Ovary (tissue), 9 donors: ENCODE data around the gene TPST1. TPM values are rescaled to one million over a fixed set of nuclear protein-coding genes. Genes with fewer than 3 reads are reported as not detected.
"Not testable (repeated sequence)": the region's sequence is repeated elsewhere in the genome, so short reads cannot be mapped to it uniquely, and the experiment has no call there.

ENCODE experiments used
- DNase-seq, 5 donors: peaks; one replicate each; pipeline ENCODE4 v3.0.0-alpha.2; 2019 to 2020
- H3K27ac ChIP-seq, 2 donors: fragments of 200-600 bp; one replicate each; pipeline versions ENCODE4 v1.5.1 to v1.8.0; 2019 to 2022
- H3K27me3 ChIP-seq: fragments of 200-600 bp; one replicate; pipeline ENCODE4 v1.8.0; 2022
- H3K36me3 ChIP-seq: fragments of 200-600 bp; sonication (generic); one replicate; pipeline ENCODE4 v1.5.1; 2019
- H3K4me1 ChIP-seq: one replicate; pipeline ENCODE4 v1.8.1; 2013; ENCODE audit warnings: mild to moderate bottlenecking, moderate library complexity; ENCODE audit not compliant: insufficient read depth
- H3K4me3 ChIP-seq: fragments of 200-600 bp; sonication (generic); one replicate; pipeline ENCODE4 v1.5.1; 2017
- H3K9me3 ChIP-seq, 2 donors: fragments of 200-600 bp in 1 of 2; sonication (generic) in 1 of 2; one replicate each; pipeline versions ENCODE4 v1.5.1 to v1.8.1; 2013 to 2019; ENCODE audit warnings: mild to moderate bottlenecking in 1 of 2, moderate library complexity in 1 of 2
- EP300 ChIP-seq: sonication (generic); formaldehyde crosslinking; IDR thresholded peaks from one replicate; pipeline ENCODE4 v1.6.1; 2017; ENCODE audit warnings: antibody characterized with exemption
- POLR2A ChIP-seq: fragments of 450-650 bp; IDR thresholded peaks from one replicate; pipeline ENCODE4 v1.6.1; 2017; ENCODE audit warnings: antibody characterized with exemption, mild to moderate bottlenecking, moderate library complexity
- WGBS, 3 donors: extraction: QIAGEN DNeasy Blood & Tissue Kit in 1 of 3; methylation state at CpG; one replicate each; pipeline versions ENCODE4 v1.1.5 to v1.1.7; 2013 to 2017; 5-methylcytosine and 5-hydroxymethylcytosine counted together
- intact Hi-C, 4 donors: fragments of 100-400 bp; cut with DNase I; formaldehyde crosslinking; loops; one replicate each; pipeline versions ENCODE4 v1.11.0 to v1.15.1; 2022 to 2023
- polyA plus RNA-seq, 2 donors: library from polyadenylated mRNA; stranded (reverse); fragments of 200-250 nt in 1 of 2; fragments of 350-450 nt in 1 of 2; fragmentation: Illumina TruSeq in 1 of 2; extraction: RNeasy Lipid Tissue Mini Kit (QIAGEN cat#74804) in 1 of 2; gene quantifications; one replicate each; pipeline ENCODE4 v1.2.3, GENCODE V29; 2013 to 2014
- total RNA-seq, 7 donors: library from RNA; depleted of rRNA in 2 of 7; stranded (reverse); fragments of >200 nt in 2 of 7; fragmentation: NEBNext Ultra II Directional in 3 of 7; extraction: Animal tissue kit (Norgen Biotek cat#: 25700) in 3 of 7; gene quantifications; one replicate each; pipeline versions ENCODE4 v1.1.0 to v1.2.4, GENCODE V29; 2016 to 2023
- TF ChIP-seq, protein P1 (sequence below), 3 donors: fragments of 450-650 bp in 2 of 3; fragments of 200-600 bp in 1 of 3; IDR thresholded peaks; one replicate each; pipeline versions ENCODE4 v1.5.1 to v1.8.0; 2016 to 2022; ENCODE audit warnings: antibody characterized with exemption in 3 of 3, mild to moderate bottlenecking in 1 of 3
- donor health status: DM: no; HTN: no; CAD: no; lungs with moderate emphysema.
- donor health status: DM: no; HTN: no; CAD: no.
- donor health status: Bipolar disorder and iron deficiency.
- donor health status: DM: yes; HTN: yes; CAD: no.
- donor health status: DM: no; HTN: no; CAD: no.
- donor health status: DM: yes; HTN: yes; CAD: no.

Gene TPST1
- total and polyA plus RNA-seq, 9 donors, result 18.9 to 42.6 (median 30.3) TPM

GRCh38 chr7:66219805-66220204 is 14.7 kb downstream of the TPST1 start:
- WGBS, 3 donors, result 92 to 96% (median 92%) methylated on average over 1 of the region's 1 CpG

DNA sequence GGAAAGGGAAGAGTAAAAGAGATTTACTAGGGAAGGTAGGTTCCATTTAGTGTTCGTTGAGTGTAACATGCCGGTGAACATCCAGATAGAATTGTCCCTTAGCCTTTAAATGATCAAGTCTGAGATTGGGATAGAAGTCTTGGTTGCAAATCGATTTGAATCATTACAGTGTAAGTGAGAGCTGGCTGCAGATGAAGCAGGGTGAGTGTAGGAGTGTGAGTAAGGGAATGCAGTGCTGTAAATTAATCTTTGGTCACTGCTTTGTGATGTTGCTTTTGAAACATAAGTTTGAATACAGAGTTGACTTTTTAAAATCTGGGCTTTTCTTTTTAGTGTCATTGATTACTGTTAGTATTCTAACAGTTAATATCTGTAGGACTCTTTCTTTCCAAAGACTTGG is 16.3 kb downstream of the TPST1 start:
- TF ChIP-seq EP300, result no peak
- TF ChIP-seq POLR2A, result no peak
- TF ChIP-seq, protein P1, sequence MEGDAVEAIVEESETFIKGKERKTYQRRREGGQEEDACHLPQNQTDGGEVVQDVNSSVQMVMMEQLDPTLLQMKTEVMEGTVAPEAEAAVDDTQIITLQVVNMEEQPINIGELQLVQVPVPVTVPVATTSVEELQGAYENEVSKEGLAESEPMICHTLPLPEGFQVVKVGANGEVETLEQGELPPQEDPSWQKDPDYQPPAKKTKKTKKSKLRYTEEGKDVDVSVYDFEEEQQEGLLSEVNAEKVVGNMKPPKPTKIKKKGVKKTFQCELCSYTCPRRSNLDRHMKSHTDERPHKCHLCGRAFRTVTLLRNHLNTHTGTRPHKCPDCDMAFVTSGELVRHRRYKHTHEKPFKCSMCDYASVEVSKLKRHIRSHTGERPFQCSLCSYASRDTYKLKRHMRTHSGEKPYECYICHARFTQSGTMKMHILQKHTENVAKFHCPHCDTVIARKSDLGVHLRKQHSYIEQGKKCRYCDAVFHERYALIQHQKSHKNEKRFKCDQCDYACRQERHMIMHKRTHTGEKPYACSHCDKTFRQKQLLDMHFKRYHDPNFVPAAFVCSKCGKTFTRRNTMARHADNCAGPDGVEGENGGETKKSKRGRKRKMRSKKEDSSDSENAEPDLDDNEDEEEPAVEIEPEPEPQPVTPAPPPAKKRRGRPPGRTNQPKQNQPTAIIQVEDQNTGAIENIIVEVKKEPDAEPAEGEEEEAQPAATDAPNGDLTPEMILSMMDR (IDR thresholded peaks at IDR 0.05), result no peak
- no peak overlapping the region for H3K4me3 ChIP-seq
- H3K27ac ChIP-seq, result no peak overlapping the region
- H3K4me1 ChIP-seq, result peaks cover 6% of the 10 kb centered on the region
- WGBS, 3 donors, result 42 to 49% (median 49%) methylated on average over 3 of the region's 3 CpGs
- intact Hi-C loops, result no loop called here
- no peaks in the 10 kb centered on the region for H3K36me3 ChIP-seq
- no peak for DNase-seq
- no peaks in the 10 kb centered on the region for H3K9me3 ChIP-seq
- no peaks in the 10 kb centered on the region for H3K27me3 ChIP-seq

More at GRCh38 chr7:66219805-66220204, 14.7 kb downstream of the TPST1 start:
- Histone ChIP-seq H3K9me3 (no peaks in the 10 kb centered on the region), H3K4me3 (no peak overlapping the region), H3K4me1 (peaks cover 3% of the 10 kb centered on the region), H3K36me3 (no peaks in the 10 kb centered on the region), H3K27ac (no peak overlapping the region), H3K27me3 (no peaks in the 10 kb centered on the region)
- no peak for DNase-seq
- TF ChIP-seq EP300 (no peak), POLR2A (no peak)
- TF ChIP-seq, protein P1 (IDR thresholded peaks at IDR 0.05), result no peak
- intact Hi-C loops, result loop anchor here in 1 of 4 donors (2.0 kb wide), 1 partner anchor 33 kb away; no protein-coding TSS in a partner anchor

- no peaks in the 10 kb centered on the region for H3K36me3 ChIP-seq
- H3K9me3 ChIP-seq, result no peaks in the 10 kb centered on the region
- intact Hi-C loops, result no loop called here
- no peak for DNase-seq
- no peak overlapping the region for H3K27ac ChIP-seq
- no peak overlapping the region for H3K4me3 ChIP-seq
- 87 to 93% (median 87%) methylated on average over 1 of the region's 1 CpG for WGBS, 3 donors
- peaks cover 6% of the 10 kb centered on the region for H3K4me1 ChIP-seq
- TF ChIP-seq POLR2A (no peak), EP300 (no peak)
- TF ChIP-seq, protein P1 (IDR thresholded peaks at IDR 0.05), result no peak
- no peaks in the 10 kb centered on the region for H3K27me3 ChIP-seq
These were observed 22.7 kb downstream of the TPST1 start for GRCh38 chr7:66227808-66228207.

DNA sequence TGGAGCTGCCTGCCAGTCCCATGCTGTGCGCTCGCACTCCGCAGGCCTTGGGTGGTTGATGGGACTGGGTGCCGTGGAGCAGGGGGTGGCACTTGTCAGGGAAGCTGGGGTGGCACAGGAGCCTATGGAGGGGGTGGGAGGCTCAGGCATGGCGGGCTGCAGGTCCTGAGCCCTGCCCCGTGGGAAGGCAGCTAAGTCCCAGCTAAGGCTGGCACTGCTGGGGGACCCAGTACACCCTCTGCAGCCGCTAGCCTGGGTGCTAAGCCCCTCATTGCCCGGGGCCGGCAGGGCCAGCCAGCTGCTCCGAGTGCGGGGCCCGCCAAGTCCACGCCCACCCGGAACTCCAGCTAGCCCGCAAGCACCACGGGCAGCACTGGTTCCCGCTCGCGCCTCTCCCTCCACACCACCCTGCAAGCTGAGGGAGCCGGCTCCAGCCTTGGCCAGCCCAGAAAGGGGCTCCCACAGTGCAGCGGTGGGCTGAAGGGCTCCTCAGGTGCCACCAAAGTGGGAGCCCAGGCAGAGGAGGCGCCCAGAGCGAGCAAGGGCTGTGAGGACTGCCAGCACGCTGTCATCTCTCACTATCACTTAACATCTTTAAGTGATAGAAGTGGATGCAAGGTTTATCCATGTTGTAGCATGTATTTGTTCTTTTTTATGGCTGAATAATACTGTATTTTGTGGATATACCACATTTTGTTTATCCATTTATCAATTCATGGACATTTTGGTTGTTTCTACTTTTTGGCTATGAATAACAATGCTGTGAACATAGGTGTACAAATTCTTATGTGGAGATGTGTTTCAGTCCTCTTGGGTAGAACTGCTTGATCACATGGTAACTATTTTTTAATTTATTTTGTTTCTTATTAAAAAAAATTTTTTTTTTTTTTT is 26.4 kb downstream of the TPST1 start:
- intact Hi-C loops, H3K9me3 ChIP-seq, H3K36me3 ChIP-seq, H3K27me3 ChIP-seq, H3K4me3 ChIP-seq, H3K4me1 ChIP-seq, DNase-seq, H3K27ac ChIP-seq: not testable (repeated sequence)
- 95 to 98% (median 98%) methylated on average over 22 to 24 of the region's 24 CpGs for WGBS, 3 donors

- WGBS, 3 donors, result 92 to 95% (median 93%) methylated on average over 5 of the region's 5 CpGs
- Histone ChIP-seq H3K4me3 (no peak overlapping the region), H3K36me3 (no peaks in the 10 kb centered on the region), H3K27me3 (no peaks in the 10 kb centered on the region), H3K9me3 (no peaks in the 10 kb centered on the region), H3K27ac (no peak overlapping the region), H3K4me1 (peaks cover 4% of the 10 kb centered on the region)
- no peak for DNase-seq
- intact Hi-C loops, result no loop called here
- no peak for TF ChIP-seq EP300
These were observed 28.5 kb downstream of the TPST1 start for GRCh38 chr7:66233638-66234037.
